H1 (cell line): ENCODE measurements around the gene KCNJ3. TPM values are rescaled to one million over a fixed set of nuclear protein-coding genes. Genes with fewer than 3 reads are reported as not detected.

Source experiments
- CTCF ChIA-PET: fragments of 300-600 bp; sonication (Branson Sonifier 250); formaldehyde crosslinking; loops from one replicate; lab custom pipeline; 2021; ENCODE audit not compliant: partially characterized antibody; lab: Charles Lee
- POLR2A ChIA-PET: fragments of 300-600 bp; sonication (Branson Sonifier 250); formaldehyde crosslinking; loops from one replicate; lab custom pipeline; 2021; ENCODE audit warnings: inconsistent platforms; ENCODE audit not compliant: partially characterized antibody; lab: Charles Lee
- DNase-seq, 2 experiments: peaks; one replicate each; pipeline versions ENCODE4 v3.0.0 to v3.0.0-alpha.2; 2010 to 2022; ENCODE audit warnings: low spot score in 2 of 2, low read depth in 1 of 2, mixed read lengths in 1 of 2
- FAIRE-seq: peaks from 2 replicates; lab custom pipeline; 2011; peaks lifted over from hg19 to GRCh38; lab: Jason Lieb, UNC
- H2AFZ ChIP-seq: 2 replicates; pipeline ENCODE4 v1.8.1; 2012; ENCODE audit warnings: low read length, inconsistent platforms
- H2AK5ac ChIP-seq: 2 replicates; pipeline ENCODE4 v1.6.1; 2013; ENCODE audit warnings: low read depth, low read length
- H2BK120ac ChIP-seq: replicated peaks from 2 replicates; pipeline ENCODE3; 2013; ENCODE audit warnings: low read depth, low read length, inconsistent platforms
- H2BK12ac ChIP-seq: 2 replicates; pipeline ENCODE4 v1.6.1; 2013; ENCODE audit warnings: low read depth, low read length
- H2BK15ac ChIP-seq: 2 replicates; pipeline ENCODE4 v1.6.1; 2013; ENCODE audit warnings: low read length
- H2BK20ac ChIP-seq: 2 replicates; pipeline ENCODE4 v1.6.1; 2013; ENCODE audit warnings: low read length
- H2BK5ac ChIP-seq: 2 replicates; pipeline ENCODE4 v1.6.1; 2013; ENCODE audit warnings: low read depth, low read length
- H3K14ac ChIP-seq: 2 replicates; pipeline ENCODE4 v1.6.1; 2013; ENCODE audit warnings: inconsistent platforms; ENCODE audit not compliant: insufficient read length
- H3K18ac ChIP-seq: 2 replicates; pipeline ENCODE4 v1.6.1; 2013; ENCODE audit warnings: low read length; ENCODE audit errors: extremely low read depth
- H3K23ac ChIP-seq: 2 replicates; pipeline ENCODE4 v1.6.1; 2013; ENCODE audit warnings: inconsistent platforms; ENCODE audit not compliant: insufficient read length
- H3K23me2 ChIP-seq: 2 replicates; pipeline ENCODE4 v1.6.1; 2013; ENCODE audit warnings: low read depth, low read length
- H3K27ac ChIP-seq: 2 replicates; pipeline ENCODE4 v1.6.1; 2011; ENCODE audit warnings: low read depth, low read length, inconsistent platforms
- H3K27me3 ChIP-seq, 4 experiments: replicated peaks in 1 of 4; 1 replicate in 1 of 4; 2 replicates in 3 of 4; pipeline versions ENCODE4 v1.6.1 to v1.8.1; 2011 to 2013; ENCODE audit warnings: low read length in 3 of 4, mild to moderate bottlenecking in 3 of 4, inconsistent platforms in 2 of 4, mixed read lengths in 2 of 4, moderate library complexity in 1 of 4; ENCODE audit not compliant: control insufficient read depth in 3 of 4, insufficient read depth in 3 of 4; ENCODE audit errors: extremely low read depth in 1 of 4
- H3K36me3 ChIP-seq, 4 experiments: 2 replicates each; pipeline versions ENCODE4 v1.6.1 to v1.8.1; 2011 to 2013; ENCODE audit warnings: mild to moderate bottlenecking in 4 of 4, low read length in 3 of 4, moderate library complexity in 2 of 4, control low read depth in 1 of 4, inconsistent platforms in 1 of 4; ENCODE audit not compliant: insufficient read depth in 4 of 4, control insufficient read depth in 2 of 4
- H3K4ac ChIP-seq: replicated peaks from 2 replicates; pipeline ENCODE3; 2013; ENCODE audit warnings: low read length, low read depth, mixed read lengths, inconsistent platforms; ENCODE audit not compliant: insufficient read length
- H3K4me1 ChIP-seq, 4 experiments: replicated peaks in 1 of 4; 1 replicate in 1 of 4; 2 replicates in 3 of 4; pipeline versions ENCODE4 v1.6.1 to v1.8.1; 2011 to 2013; ENCODE audit warnings: low read length in 3 of 4, inconsistent platforms in 2 of 4, mixed read lengths in 1 of 4; ENCODE audit not compliant: insufficient read depth in 4 of 4, control insufficient read depth in 3 of 4
- H3K4me2 ChIP-seq, 2 experiments: 2 replicates each; pipeline versions ENCODE4 v1.6.1 to v1.8.1; 2011 to 2013; ENCODE audit warnings: low read depth in 2 of 2, low read length in 2 of 2, control low read depth in 1 of 2, inconsistent platforms in 1 of 2, mild to moderate bottlenecking in 1 of 2; ENCODE audit not compliant: insufficient read depth in 1 of 2
- H3K4me3 ChIP-seq, 4 experiments: fragments of 200-600, 300-600 bp in 1 of 4; sonication (generic), shearing (Covaris generic), sonication (Bioruptor Twin) in 1 of 4; 2 replicates each; pipeline versions ENCODE4 v1.5.1 to v1.8.1; 2011 to 2016; ENCODE audit warnings: low read length in 4 of 4, low read depth in 3 of 4, control low read depth in 2 of 4, inconsistent platforms in 2 of 4, mild to moderate bottlenecking in 2 of 4, mixed read lengths in 1 of 4, moderate library complexity in 1 of 4; ENCODE audit not compliant: insufficient read depth in 2 of 4; ENCODE audit errors: extremely low read depth in 1 of 4
- H3K56ac ChIP-seq: replicated peaks from 2 replicates; pipeline ENCODE3; 2013; ENCODE audit warnings: low read depth, mild to moderate bottlenecking, mixed read lengths, low read length, inconsistent platforms; ENCODE audit not compliant: insufficient read length
- H3K79me1 ChIP-seq: 2 replicates; pipeline ENCODE4 v1.6.1; 2013; ENCODE audit warnings: low read depth, low read length, control low read depth
- H3K79me2 ChIP-seq, 2 experiments: 2 replicates each; pipeline versions ENCODE4 v1.6.1 to v1.8.1; 2012 to 2013; ENCODE audit warnings: low read length in 2 of 2, mild to moderate bottlenecking in 2 of 2, inconsistent platforms in 1 of 2; ENCODE audit not compliant: insufficient read depth in 2 of 2, control insufficient read depth in 1 of 2
- H3K9ac ChIP-seq, 4 experiments: replicated peaks in 1 of 4; 1 replicate in 1 of 4; 2 replicates in 3 of 4; pipeline versions ENCODE4 v1.6.1 to v1.8.1; 2011 to 2013; ENCODE audit warnings: low read depth in 3 of 4, low read length in 3 of 4, control low read depth in 2 of 4, mild to moderate bottlenecking in 2 of 4, moderate library complexity in 2 of 4, inconsistent platforms in 1 of 4; ENCODE audit errors: extremely low read depth in 1 of 4
- H3K9me3 ChIP-seq, 2 experiments: 2 replicates each; pipeline versions ENCODE4 v1.6.1 to v1.8.1; 2012 to 2013; ENCODE audit warnings: mild to moderate bottlenecking in 2 of 2, moderate library complexity in 2 of 2, control low read depth in 1 of 2, inconsistent platforms in 1 of 2, low read depth in 1 of 2, low read length in 1 of 2, mixed read lengths in 1 of 2; ENCODE audit not compliant: insufficient read depth in 2 of 2
- H4K20me1 ChIP-seq, 2 experiments: replicated peaks in 1 of 2; 2 replicates each; pipeline versions ENCODE3 to v1.8.1; 2011 to 2013; ENCODE audit warnings: inconsistent platforms in 2 of 2, low read length in 2 of 2, mild to moderate bottlenecking in 1 of 2; ENCODE audit not compliant: insufficient read depth in 2 of 2, control insufficient read depth in 1 of 2
- H4K5ac ChIP-seq: 2 replicates; pipeline ENCODE4 v1.6.1; 2013; ENCODE audit warnings: low read length, low read depth, mixed read lengths, inconsistent platforms; ENCODE audit not compliant: insufficient read length
- H4K8ac ChIP-seq: 2 replicates; pipeline ENCODE4 v1.8.0; 2013; ENCODE audit warnings: mild to moderate bottlenecking, moderate library complexity, low read length, inconsistent platforms; ENCODE audit not compliant: insufficient read depth; ENCODE audit errors: extremely low read depth
- H4K91ac ChIP-seq: replicated peaks from 2 replicates; pipeline ENCODE3; 2013; ENCODE audit warnings: low read length, mixed read lengths, inconsistent platforms; ENCODE audit not compliant: insufficient read length
- CBX8 ChIP-seq: fragments of 300-800, 300-1000 bp; sonication (generic); IDR thresholded peaks from 2 replicates; pipeline ENCODE4 v1.7.1; 2016; ENCODE audit warnings: low read depth, low read length, borderline replicate concordance
- GABPA ChIP-seq: IDR thresholded peaks from 2 replicates; pipeline ENCODE4 v1.6.1; 2011; ENCODE audit warnings: mild to moderate bottlenecking, low read length, moderate library complexity, borderline replicate concordance; ENCODE audit not compliant: insufficient read depth
- JUND ChIP-seq: IDR thresholded peaks from 2 replicates; pipeline ENCODE4 v1.6.1; 2011; ENCODE audit warnings: mild to moderate bottlenecking, improper control_type of control experiment, low read length
- MAFK ChIP-seq: IDR thresholded peaks from 2 replicates; pipeline ENCODE4 v1.6.1; 2012; ENCODE audit warnings: low read depth, mild to moderate bottlenecking, improper control_type of control experiment, low read length
- PHF8 ChIP-seq: fragments of 200-600 bp; sonication (generic); conservative IDR thresholded peaks from 2 replicates; pipeline ENCODE4 v1.7.1; 2012; ENCODE audit warnings: low read depth, mild to moderate bottlenecking, inconsistent platforms, low read length, moderate library complexity
- POLR2AphosphoS5 ChIP-seq: IDR thresholded peaks from 2 replicates; pipeline ENCODE4 v1.6.1; 2011; ENCODE audit warnings: low read depth, low read length
- RAD21 ChIP-seq, 2 experiments: IDR thresholded peaks in 1 of 2; conservative IDR thresholded peaks in 1 of 2; 2 replicates each; pipeline ENCODE4 v1.6.1; 2011; ENCODE audit warnings: low read depth in 2 of 2, low read length in 2 of 2, improper control_type of control experiment in 1 of 2, inconsistent platforms in 1 of 2, mild to moderate bottlenecking in 1 of 2, moderate library complexity in 1 of 2
- RBBP5 ChIP-seq: IDR thresholded peaks from 2 replicates; pipeline ENCODE4 v1.7.1; 2012; ENCODE audit warnings: low read depth, mild to moderate bottlenecking, inconsistent platforms, low read length, moderate library complexity, borderline replicate concordance
- TAF7 ChIP-seq: optimal IDR thresholded peaks from 2 replicates; pipeline ENCODE3; 2011; ENCODE audit warnings: low read depth, mild to moderate bottlenecking, inconsistent platforms, low read length, moderate library complexity, borderline replicate concordance
- ZNF274 ChIP-seq: IDR thresholded peaks from 2 replicates; pipeline ENCODE4 v1.7.0; 2012; ENCODE audit warnings: low read length, borderline replicate concordance; ENCODE audit errors: extremely low read depth
- WGBS, 2 experiments: shearing (Covaris generic) in 1 of 2; methylation state at CpG; one replicate each; pipeline versions ENCODE4 v1.1.6 to v1.1.7; 2013 to 2015; ENCODE audit warnings: low lambda C conversion rate in 2 of 2, mixed read lengths in 2 of 2, inconsistent platforms in 1 of 2, low coverage in 1 of 2, missing lambda C conversion rate in 1 of 2; ENCODE audit not compliant: insufficient replicate concordance in 2 of 2, insufficient coverage in 1 of 2, insufficient read length in 1 of 2; ENCODE audit errors: extremely low coverage in 1 of 2, missing lambda C conversion rate in 1 of 2; 5-methylcytosine and 5-hydroxymethylcytosine counted together
- polyA plus RNA-seq, 7 experiments: library from polyadenylated mRNA; depleted of rRNA in 3 of 7; stranded (reverse) in 5 of 7; unstranded in 2 of 7; fragments of >200 nt in 5 of 7; fragments of 200-250 nt in 2 of 7; gene quantifications; 1 replicate in 5 of 7; 2 replicates in 1 of 7; 4 replicates in 1 of 7; pipeline versions ENCODE4 v1.2.1 to v1.2.3, GENCODE V29; 2011 to 2013; ENCODE audit warnings: missing spikeins in 2 of 7, mixed read lengths in 2 of 7
- total RNA-seq: library from RNA; stranded (reverse); fragmentation: NEBNext Ultra II Directional; extraction: Animal tissue kit (Norgen Biotek cat#: 25700); gene quantifications from 2 replicates; pipeline ENCODE4 v1.2.1, GENCODE V29; 2021

Gene KCNJ3
- total and polyA plus RNA-seq, 2 of the 8 experiments (the other 6 are each of a cell fraction or from before 2014, with no cell fraction given) = 0.11 to 0.50 TPM

DNA sequence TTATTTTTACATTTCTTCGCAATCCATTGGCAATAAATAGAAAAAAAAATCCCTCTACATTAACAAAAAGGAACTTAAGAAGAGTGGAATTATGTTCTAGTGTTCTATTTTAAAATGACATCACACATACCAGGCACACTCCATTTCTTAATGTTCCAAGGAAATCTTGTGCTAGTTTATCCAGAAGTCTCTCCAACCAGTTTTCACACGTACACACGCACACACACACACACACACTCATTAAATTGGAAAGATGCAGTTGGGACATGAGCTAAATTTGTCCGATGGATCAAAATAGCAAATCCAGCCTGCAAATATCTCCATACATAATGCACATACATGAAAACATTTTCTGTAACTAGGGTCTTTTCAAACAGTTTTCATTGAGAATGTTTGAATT is 78.3 kb downstream of the KCNJ3 start:
- Histone ChIP-seq H3K27ac (no peak overlapping the region), H4K20me1 (no peaks in the 10 kb centered on the region), H2BK15ac (no peak overlapping the region), H3K9ac (no peak overlapping the region), H4K91ac (no peak overlapping the region), H3K36me3 (no peaks in the 10 kb centered on the region), H3K4me2 (no peak overlapping the region), H3K79me1 (no peaks in the 10 kb centered on the region), H4K8ac (no peak overlapping the region), H3K27me3 (no peaks in the 10 kb centered on the region), H3K4me1 (no peaks in the 10 kb centered on the region), H2BK12ac (no peak overlapping the region), H3K9me3 (no peaks in the 10 kb centered on the region), H2BK120ac (no peak overlapping the region), H3K79me2 (no peaks in the 10 kb centered on the region), H2AFZ (no peak overlapping the region), H3K23ac (no peak overlapping the region), H2BK5ac (no peak overlapping the region), H3K23me2 (no peaks in the 10 kb centered on the region; the same call in 1 of the 2 replicates), H2AK5ac (no peak overlapping the region), H3K14ac (no peak overlapping the region), H3K18ac (no peak overlapping the region), H2BK20ac (no peak overlapping the region), H4K5ac (no peak overlapping the region), H3K4ac (no peak overlapping the region), H3K4me3 (no peak overlapping the region), H3K56ac (no peak overlapping the region)
- no peak for FAIRE-seq
- no peak for TF ChIP-seq PHF8
- TF ChIP-seq CBX8 = no peak
- TF ChIP-seq RAD21 (IDR thresholded peaks at IDR 0.05 in 1 of 2, conservative IDR thresholded peaks at IDR 0.05 in 1 of 2; ENCODE audit: low read depth in 2 of 2, low read length in 2 of 2) = no peak
- no peak for TF ChIP-seq POLR2AphosphoS5
- TF ChIP-seq RBBP5 = no peak
- TF ChIP-seq TAF7 = no peak
- no peak for TF ChIP-seq MAFK
- no peak for TF ChIP-seq GABPA
- TF ChIP-seq JUND = no peak
- TF ChIP-seq ZNF274 = no peak
- CTCF ChIA-PET = interaction anchor here (1.4 kb wide), 1 partner anchor 184 kb away, joined by 3 read pairs; no protein-coding TSS in a partner anchor
- 82% methylated on average over 4 of the region's 4 CpGs; no CpG with 5 or more reads in 1 of the 2 experiments for WGBS, 2 experiments
- POLR2A ChIA-PET = no interaction called here
- no peak for DNase-seq
